ENCODE measurements around the gene FALEC. TPM values are rescaled to one million over a fixed set of nuclear protein-coding genes. Genes with fewer than 3 reads are reported as not detected.

The FALEC gene
- total and polyA plus RNA-seq, 9 of the 15 experiments (the other 6 are each of a cell fraction or from before 2014, with no cell fraction given): 0.15 to 1.8 (median 0.53) TPM; not detected in 5

GRCh38 chr1:150561254-150561973 is 45.9 kb downstream of the FALEC start (continued):
- TF ChIP-seq RAD21 (CRISPR knock-in tag; conservative IDR thresholded peaks at IDR 0.05 in 1 of 2, IDR thresholded peaks at IDR 0.05 in 1 of 2): peak; percentile 4 to 10; a peak in 2 of 4 replicates
- no peak for TF ChIP-seq ZNF436 (CRISPR knock-in tag; IDR thresholded peaks at IDR 0.05)
- peak; percentile 99 for TF ChIP-seq CTBP1 (IDR thresholded peaks at IDR 0.05; ENCODE audit: borderline replicate concordance)
- peak in 1 of 3 experiments; percentile 5 for TF ChIP-seq YY1 (IDR thresholded peaks at IDR 0.05; ENCODE audit: borderline replicate concordance in 1 of 3, control insufficient read depth in 1 of 3, extremely low read depth in 1 of 3, insufficient read depth in 3 of 3, insufficient read length in 1 of 3, insufficient replicate concordance in 2 of 3, low read depth in 1 of 3, low read length in 2 of 3)
- no peak; the same call in 1 of the 2 replicates for TF ChIP-seq ZNF384 (IDR thresholded peaks at IDR 0.05; ENCODE audit: low read depth, low read length)
- TF ChIP-seq ZNF277 (CRISPR knock-in tag; IDR thresholded peaks at IDR 0.05; ENCODE audit: borderline replicate concordance): no peak
- no peak for TF ChIP-seq MEF2A (IDR thresholded peaks at IDR 0.05; ENCODE audit: control insufficient read depth, low read depth, low read length)
- TF ChIP-seq ESRRA (IDR thresholded peaks at IDR 0.05; ENCODE audit: borderline replicate concordance, low read depth): 0 out of 2 replicates have a peak, but pooled peaks have one; percentile 7
- TF ChIP-seq ZBTB2 (IDR thresholded peaks at IDR 0.05): 0 out of 2 replicates have a peak, but pooled peaks have one; percentile 28
- peak; percentile 29 for TF ChIP-seq SAP30 (IDR thresholded peaks at IDR 0.05; ENCODE audit: borderline replicate concordance, insufficient read depth, low read depth, low read length, poor library complexity, severe bottlenecking)
- TF ChIP-seq ETV6 (IDR thresholded peaks at IDR 0.05; ENCODE audit: borderline replicate concordance in 1 of 2, low read depth in 2 of 2, low read length in 1 of 2): no peak
- TF ChIP-seq ETV6 (CRISPR knock-in tag; IDR thresholded peaks at IDR 0.05; ENCODE audit: borderline replicate concordance): no peak
- TF ChIP-seq MCM2 (IDR thresholded peaks at IDR 0.05; ENCODE audit: low read depth): no peak
- no peak; the same call in 1 of the 2 replicates for TF ChIP-seq ZNF407 (IDR thresholded peaks at IDR 0.05; ENCODE audit: low read depth)
- peak; percentile 29 for TF ChIP-seq SUPT5H (IDR thresholded peaks at IDR 0.05)

Data from K562 (cell line).